Activated effector memory CD4-positive, alpha-beta T cell treated with anti-CD3 and anti-CD28 coated beads, Interleukin-2, amount 50 U/mL, for 16 hours (primary cell): ENCODE data around the gene SEMA4A.
A peak's percentile ranks its signal among the peaks of the same experiment; 100 is the strongest.

ENCODE experiments used
- DNase-seq: peaks from one replicate; pipeline ENCODE4 v3.0.0-alpha.2; 2020

Gene SEMA4A

DNA sequence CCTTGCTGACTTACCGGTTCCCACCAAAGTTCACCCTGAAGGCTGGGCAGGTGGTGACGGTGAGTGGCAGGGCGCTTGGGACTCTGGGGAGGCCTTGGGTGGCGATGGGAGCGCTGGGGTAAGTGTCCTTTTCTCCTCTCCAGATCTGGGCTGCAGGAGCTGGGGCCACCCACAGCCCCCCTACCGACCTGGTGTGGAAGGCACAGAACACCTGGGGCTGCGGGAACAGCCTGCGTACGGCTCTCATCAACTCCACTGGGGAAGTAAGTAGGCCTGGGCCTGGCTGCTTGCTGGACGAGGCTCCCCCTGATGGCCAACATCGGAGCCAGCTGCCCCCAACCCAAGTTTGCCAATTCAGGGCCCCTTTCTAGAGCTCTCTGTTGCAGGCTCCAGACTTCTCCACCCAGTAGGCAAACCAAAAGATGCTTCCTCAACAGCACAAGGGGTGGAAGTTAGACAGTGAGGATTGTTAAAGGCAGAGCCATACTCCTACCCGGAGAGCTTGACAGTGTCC, 16.4 kb upstream of the SEMA4A start:
- DNase-seq: no peak

DNA sequence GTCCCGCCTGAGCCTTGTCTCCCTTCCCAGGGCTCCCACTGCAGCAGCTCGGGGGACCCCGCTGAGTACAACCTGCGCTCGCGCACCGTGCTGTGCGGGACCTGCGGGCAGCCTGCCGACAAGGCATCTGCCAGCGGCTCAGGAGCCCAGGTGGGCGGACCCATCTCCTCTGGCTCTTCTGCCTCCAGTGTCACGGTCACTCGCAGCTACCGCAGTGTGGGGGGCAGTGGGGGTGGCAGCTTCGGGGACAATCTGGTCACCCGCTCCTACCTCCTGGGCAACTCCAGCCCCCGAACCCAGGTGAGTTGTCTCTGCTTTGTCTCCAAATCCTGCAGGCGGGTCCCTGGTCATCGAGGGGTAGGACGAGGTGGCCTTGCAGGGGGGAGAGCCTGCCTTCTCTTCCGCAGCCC, 14.9 kb upstream of the SEMA4A start:
- DNase-seq: no peak

- DNase-seq: peak; percentile 75
Measured at GRCh38 chr1:156140879-156141707, 12.3 kb upstream of the SEMA4A start.

- no peak for DNase-seq
Measured at GRCh38 chr1:156143765-156144489, 9.5 kb upstream of the SEMA4A start.

DNA sequence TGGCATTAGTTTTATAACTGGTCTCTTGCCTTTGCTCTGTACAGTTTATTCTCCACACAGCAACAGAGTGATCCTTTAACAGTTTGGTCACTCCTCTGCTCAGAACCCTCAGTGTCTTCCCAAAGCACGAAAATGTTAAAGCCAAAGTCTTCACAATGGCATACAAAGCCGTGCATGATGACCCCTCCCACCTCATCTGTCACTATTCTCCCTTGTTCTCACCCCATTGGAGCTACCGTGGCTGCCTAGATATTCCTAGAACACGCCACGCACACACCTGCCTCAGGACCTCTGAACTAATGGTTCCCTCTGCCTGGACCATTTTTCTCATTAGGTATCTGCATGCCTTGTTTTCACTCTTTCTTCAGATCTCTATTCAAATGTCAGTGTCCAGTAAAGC, 8.6 kb upstream of the SEMA4A start:
- DNase-seq: no peak

DNA sequence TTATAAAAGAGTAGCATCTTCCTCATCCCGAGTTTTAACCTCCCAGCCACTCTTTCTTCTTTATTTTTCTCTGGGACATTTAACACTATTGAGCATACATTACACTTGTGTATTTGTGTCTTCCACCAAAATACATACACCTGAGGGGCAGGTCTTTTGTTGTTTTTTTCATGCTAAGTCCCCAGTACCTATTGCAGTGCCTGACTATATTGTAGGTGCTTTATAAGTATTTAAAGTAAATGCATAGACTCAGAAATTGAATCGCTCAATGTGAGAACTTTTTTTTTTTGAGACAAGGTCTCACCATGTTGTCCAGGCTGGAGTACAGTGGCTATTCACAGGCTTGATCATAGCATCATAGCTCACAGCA, 7.8 kb upstream of the SEMA4A start:
- no peak for DNase-seq

DNA sequence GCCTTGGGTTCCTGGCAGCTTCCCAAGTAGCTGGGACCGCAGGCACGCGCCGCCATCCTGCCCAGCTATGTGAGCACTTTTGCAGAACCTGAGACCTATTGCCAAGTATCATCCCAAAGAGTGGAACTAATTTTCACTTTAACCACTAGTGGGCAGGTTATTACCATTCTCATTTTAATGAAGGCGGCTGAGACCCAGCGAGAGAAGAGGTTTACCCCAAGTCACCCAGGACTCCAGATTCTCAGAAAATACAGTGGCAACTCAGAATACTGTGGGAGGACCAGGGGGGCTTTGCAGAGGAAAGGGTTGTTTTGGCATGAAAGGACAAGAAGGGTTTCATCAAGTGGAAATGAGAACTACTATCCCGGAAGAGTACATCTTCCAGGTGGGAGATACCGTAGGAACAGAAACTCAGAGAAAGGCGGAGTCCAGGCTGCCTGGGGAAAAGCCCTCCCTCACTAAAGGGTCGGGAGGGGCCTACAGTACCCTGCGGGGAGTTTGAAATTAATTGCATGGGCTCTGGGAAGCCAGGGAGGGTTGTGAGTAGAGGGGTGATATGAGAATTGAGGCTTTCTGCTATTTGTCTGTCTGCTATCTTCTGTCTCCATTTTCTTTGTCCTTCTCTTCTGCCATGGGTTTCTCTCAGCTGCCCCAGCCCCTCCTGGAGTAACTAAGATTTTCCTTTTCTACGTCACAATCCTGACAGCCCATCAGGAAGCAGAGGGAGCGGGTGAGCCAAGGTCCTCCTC, 7.2 kb upstream of the SEMA4A start:
- DNase-seq: peak; percentile 75

- no peak for DNase-seq
Measured at GRCh38 chr1:156146769-156147405, 6.5 kb upstream of the SEMA4A start.

GRCh38 chr1:156148216-156148615, 5.2 kb upstream of the SEMA4A start:
- DNase-seq: no peak

- no peak for DNase-seq
Measured at GRCh38 chr1:156149374-156150332, 3.7 kb upstream of the SEMA4A start.

- DNase-seq: no peak
Measured at GRCh38 chr1:156150333-156151011, 2.9 kb upstream of the SEMA4A start.

- DNase-seq: no peak
Measured at GRCh38 chr1:156151093-156151688, 2.2 kb upstream of the SEMA4A start.

- no peak for DNase-seq
Measured at GRCh38 chr1:156152628-156153027, 757 bp upstream of the SEMA4A start.

DNA sequence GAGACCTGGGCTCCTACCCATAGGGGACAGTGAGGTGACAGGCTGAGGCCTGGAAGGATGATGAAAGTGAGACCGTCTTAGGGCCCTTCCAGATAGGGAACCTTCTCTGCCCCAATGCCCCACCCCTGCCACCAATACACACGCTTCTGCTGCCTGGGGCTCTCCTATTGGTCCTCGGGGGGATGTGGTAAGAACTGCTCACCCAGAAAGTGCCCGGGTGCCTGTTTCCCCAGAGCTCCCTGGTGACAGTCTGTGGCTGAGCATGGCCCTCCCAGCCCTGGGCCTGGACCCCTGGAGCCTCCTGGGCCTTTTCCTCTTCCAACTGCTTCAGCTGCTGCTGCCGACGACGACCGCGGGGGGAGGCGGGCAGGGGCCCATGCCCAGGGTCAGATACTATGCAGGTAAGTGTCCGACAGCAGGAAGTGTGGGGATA, 948 bp downstream of the SEMA4A start:
- no peak for DNase-seq

DNA sequence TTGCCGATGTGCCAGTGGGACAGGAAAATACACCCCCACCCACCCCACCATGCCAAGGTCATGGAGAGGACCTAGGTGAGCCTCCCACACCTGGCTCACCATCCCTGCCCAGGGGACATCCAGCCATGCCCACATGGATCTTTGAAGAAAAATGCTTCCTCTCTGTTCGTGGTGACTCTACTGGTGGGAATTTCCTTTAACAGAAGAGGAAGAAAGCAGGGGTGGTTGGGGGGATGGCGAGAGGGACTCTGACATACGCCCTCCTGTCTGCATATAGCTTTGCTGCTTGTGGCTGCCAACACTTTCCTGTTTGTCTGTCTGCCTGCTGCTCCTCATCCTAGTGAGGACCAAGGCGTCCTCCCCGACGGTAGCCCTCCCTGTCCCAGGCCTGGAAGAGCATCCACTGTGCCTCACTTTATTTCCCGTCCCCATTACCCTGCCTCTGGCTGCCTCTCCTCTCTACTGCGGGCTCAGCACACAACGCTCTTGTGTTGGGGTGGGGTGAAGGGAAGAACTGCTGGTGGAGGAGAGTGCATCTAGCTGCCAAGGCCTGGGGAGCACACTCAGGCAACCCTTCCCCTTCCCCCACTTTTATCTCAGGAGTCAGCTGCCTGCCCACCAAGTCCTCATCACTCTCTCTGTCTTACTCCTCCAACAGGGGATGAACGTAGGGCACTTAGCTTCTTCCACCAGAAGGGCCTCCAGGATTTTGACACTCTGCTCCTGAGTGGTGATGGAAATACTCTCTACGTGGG, 2.5 kb downstream of the SEMA4A start:
- DNase-seq: no peak

GRCh38 chr1:156157506-156157905, 4.1 kb downstream of the SEMA4A start:
- DNase-seq: no peak

GRCh38 chr1:156157966-156158365, 4.6 kb downstream of the SEMA4A start:
- no peak for DNase-seq

DNA sequence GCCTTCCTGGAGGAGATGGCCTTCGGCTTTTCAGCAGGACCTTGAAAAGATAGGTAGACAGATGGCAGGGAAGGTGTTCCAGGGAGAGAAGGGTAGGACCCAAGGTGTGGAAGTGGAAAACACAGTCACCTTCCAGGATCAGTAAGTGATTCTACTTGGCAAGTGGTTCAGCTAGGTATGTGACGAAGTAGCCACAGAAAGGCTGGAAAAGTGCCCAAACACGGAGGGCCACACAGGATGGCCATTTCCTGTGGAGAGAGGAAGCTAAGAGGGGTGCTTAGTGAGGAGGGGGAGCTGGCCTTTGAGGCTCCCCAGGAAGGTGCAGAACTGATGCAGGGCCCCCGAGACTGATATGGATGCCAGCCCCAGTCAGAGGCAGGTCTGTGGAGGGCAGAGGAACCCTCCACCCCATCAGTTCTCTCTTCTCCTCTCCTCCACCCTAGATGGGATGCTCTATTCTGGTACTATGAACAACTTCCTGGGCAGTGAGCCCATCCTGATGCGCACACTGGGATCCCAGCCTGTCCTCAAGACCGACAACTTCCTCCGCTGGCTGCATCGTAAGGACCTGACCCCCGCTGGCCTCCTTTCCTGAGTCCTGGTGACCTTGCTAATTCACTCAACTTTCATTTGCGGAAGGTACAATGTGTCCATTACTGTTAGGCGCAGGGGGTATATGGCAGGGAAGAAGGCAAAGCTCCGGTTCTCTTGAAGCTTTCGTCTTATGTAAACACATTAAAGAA, 6.8 kb downstream of the SEMA4A start:
- no peak for DNase-seq

- peak; percentile 87 for DNase-seq
Measured at GRCh38 chr1:156160743-156161171, 7.4 kb downstream of the SEMA4A start.
